Measurements from ENCODE around the gene STUM. TPM values are rescaled to one million over a fixed set of nuclear protein-coding genes. Genes with fewer than 3 reads are reported as not detected.
"Not testable (repeated sequence)": the region's sequence is repeated elsewhere in the genome, so short reads cannot be mapped to it uniquely, and the experiment has no call there.

Gene STUM
- total RNA-seq, 1 donor from 2014 or later: 0.49 TPM

DNA sequence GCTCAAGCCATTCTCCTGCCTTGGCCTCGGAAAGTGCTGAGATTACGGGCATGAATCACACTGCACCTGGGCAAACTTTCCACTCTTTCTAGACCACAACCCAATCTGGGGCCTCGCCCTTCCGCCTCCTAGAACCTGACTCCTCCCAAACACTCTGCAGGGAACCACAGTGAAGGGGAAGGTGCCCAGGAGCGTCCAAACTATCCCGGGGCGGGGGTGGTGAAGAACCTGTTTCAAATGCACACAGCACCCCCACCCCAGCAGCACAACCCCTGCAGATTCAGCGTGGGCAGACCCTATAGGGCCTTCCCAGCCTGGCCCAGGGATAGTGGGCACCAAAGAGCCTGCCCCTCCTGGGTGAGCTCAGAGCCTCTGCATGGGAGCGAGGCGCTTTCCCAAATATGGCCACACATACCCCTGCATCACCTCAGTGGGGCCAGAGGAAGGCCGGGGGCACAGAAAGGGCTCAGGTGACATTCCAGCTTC, 86.9 kb downstream of the STUM start:
- ATAC-seq: no peak
- H3K36me3 ChIP-seq: peaks cover 57% of the 10 kb centered on the region

DNA sequence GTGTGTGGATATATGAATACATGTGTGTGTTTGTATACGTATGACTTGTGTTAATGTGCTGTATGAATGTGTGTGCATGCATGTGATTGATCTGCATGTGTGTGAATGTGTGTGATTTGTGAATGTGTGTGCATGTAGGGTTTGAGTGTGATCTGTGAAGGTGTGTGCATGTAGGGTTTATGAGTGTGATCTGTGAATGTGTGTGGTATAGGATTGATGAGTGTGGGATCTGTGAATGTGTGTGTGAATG, 88.2 kb downstream of the STUM start:
- ATAC-seq (no peak), DNase-seq (no peak)
- H3K36me3 ChIP-seq: peaks cover 66% of the 10 kb centered on the region
- no peak overlapping the region for H3K4me3 ChIP-seq
- TF ChIP-seq, protein P1, sequence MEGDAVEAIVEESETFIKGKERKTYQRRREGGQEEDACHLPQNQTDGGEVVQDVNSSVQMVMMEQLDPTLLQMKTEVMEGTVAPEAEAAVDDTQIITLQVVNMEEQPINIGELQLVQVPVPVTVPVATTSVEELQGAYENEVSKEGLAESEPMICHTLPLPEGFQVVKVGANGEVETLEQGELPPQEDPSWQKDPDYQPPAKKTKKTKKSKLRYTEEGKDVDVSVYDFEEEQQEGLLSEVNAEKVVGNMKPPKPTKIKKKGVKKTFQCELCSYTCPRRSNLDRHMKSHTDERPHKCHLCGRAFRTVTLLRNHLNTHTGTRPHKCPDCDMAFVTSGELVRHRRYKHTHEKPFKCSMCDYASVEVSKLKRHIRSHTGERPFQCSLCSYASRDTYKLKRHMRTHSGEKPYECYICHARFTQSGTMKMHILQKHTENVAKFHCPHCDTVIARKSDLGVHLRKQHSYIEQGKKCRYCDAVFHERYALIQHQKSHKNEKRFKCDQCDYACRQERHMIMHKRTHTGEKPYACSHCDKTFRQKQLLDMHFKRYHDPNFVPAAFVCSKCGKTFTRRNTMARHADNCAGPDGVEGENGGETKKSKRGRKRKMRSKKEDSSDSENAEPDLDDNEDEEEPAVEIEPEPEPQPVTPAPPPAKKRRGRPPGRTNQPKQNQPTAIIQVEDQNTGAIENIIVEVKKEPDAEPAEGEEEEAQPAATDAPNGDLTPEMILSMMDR (IDR thresholded peaks at IDR 0.05): no peak
- no peaks in the 10 kb centered on the region for H3K9me3 ChIP-seq
- H3K27me3 ChIP-seq: no peaks in the 10 kb centered on the region
- intact Hi-C loops (cut with DNase I): loop anchor here (5.0 to 10.0 kb wide), 2 partner anchors 98 to 191 kb away; partner anchors contain the start of gene ITPKB
- no peak overlapping the region for H3K27ac ChIP-seq
- H3K4me1 ChIP-seq: peaks cover 12% of the 10 kb centered on the region

More for the DNA sequence above, 86.9 kb downstream of the STUM start:
- Histone ChIP-seq H3K9me3 (no peaks in the 10 kb centered on the region), H3K4me3 (no peak overlapping the region), H3K4me1 (peaks cover 12% of the 10 kb centered on the region), H3K27me3 (no peaks in the 10 kb centered on the region), H3K27ac (no peak overlapping the region)
- peak; percentile 53 for DNase-seq
- TF ChIP-seq, protein P1 (IDR thresholded peaks at IDR 0.05): no peak
- intact Hi-C loops (cut with DNase I): loop anchor here (5.0 to 10.0 kb wide), 2 partner anchors 99 to 192 kb away; partner anchors contain the start of gene ITPKB

DNA sequence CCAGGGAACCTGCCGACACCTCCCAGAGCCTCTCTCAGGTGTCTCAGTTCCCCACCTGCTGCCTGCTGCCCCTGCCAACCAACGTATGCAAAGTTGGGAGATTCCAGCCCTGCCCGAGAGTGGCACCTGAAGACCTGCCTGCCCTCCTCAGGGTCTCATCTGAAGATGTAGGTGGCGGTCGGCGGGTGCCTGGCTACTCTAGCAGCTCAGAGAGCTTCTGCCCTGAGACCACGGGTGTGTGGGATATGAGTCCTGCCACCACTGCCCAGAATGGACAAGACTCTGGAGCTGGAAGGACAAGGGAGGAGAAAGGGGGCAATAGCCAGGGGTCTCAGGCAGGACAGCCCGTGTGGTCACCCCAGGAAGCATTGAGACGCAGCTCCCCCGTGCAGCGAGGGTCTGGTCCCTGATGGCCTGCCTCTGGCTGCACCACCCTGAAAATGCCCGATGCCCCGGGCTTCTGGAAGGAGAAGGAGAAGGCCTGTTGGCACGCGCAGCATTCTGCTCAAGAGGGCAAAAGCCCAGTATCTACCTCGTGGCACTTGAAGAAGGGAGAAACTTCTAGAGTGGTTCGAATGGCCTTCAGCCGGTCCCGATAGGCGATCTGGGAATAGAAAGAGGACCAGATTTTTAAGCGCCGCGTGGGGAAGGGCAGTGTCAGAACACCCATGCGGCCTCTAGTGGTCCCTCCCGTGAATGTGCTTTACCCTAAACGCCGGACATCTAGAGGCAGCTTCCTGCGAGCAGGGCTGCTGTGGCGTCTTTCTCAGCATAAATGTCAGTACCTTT, 88.8 kb downstream of the STUM start:
- TF ChIP-seq, protein P1 (IDR thresholded peaks at IDR 0.05): peak; percentile 36
- Histone ChIP-seq H3K27me3 (no peaks in the 10 kb centered on the region), H3K4me3 (no peak overlapping the region), H3K4me1 (peaks cover 12% of the 10 kb centered on the region), H3K9me3 (no peaks in the 10 kb centered on the region), H3K36me3 (peaks cover 67% of the 10 kb centered on the region), H3K27ac (no peak overlapping the region)
- ATAC-seq (no peak), DNase-seq (peak; percentile 54)
- intact Hi-C loops (cut with DNase I): loop anchor here (5.0 to 10.0 kb wide), 2 partner anchors 97 to 190 kb away; partner anchors contain the start of gene ITPKB

DNA sequence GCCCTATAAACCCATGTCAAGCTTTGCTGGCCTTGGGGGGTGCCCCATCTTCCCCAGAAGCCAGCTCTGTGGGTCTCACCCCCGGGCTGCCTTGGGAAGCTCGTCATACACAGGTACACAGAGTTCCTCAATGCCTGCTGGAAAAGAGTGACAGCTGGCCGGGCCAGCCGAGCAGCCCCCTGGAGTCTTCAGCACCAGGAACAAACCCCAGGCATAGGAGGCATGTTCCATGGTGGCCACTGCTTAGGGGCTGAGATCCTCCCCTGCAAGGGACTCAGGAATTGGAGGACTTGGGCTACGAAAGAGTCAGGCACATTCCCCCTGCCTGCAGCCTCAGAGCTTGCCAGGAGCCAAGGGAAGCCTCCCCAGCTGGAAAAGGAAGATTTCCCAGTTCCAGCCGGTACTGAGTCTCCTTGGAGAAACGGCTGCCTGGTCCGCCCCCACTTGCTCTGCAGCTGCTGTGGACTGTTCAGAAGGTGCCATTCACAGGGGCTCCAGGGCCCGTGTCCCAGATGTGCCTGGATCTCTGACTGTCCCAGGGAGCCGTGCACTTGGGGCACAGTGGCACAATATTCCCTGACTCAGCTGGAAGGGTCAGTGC, 89.5 kb downstream of the STUM start:
- H3K27me3 ChIP-seq: no peaks in the 10 kb centered on the region
- H3K9me3 ChIP-seq: no peaks in the 10 kb centered on the region
- no peak overlapping the region for H3K4me3 ChIP-seq
- peaks cover 68% of the 10 kb centered on the region for H3K36me3 ChIP-seq
- peaks cover 12% of the 10 kb centered on the region for H3K4me1 ChIP-seq
- intact Hi-C loops (cut with DNase I): loop anchor here (5.0 to 10.0 kb wide), 2 partner anchors 97 to 189 kb away; partner anchors contain the start of gene ITPKB
- TF ChIP-seq, protein P1 (IDR thresholded peaks at IDR 0.05): no peak
- H3K27ac ChIP-seq: no peak overlapping the region
- peak; percentile 51 for DNase-seq
- no peak for ATAC-seq

DNA sequence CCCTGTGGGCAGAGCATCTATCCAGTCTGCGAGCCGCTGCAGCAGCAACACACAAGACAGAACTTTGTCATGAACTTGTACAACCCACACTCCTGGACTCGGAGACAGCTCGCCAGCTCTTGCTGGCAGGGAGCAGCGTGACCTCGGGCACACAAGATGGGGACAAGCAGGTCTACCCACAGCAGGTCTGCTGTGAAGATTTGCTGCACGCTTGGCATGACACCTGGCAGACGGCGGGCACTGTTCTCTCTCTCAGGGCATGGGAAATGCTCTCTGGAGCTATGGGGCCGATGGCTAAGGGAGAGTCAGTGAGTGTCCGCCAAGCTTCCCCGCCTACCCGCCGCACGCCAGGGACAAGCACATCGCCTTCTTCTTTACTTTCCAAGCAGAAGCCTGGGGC, 90.0 kb downstream of the STUM start:
- Histone ChIP-seq H3K4me1 (peaks cover 11% of the 10 kb centered on the region), H3K4me3 (no peak overlapping the region), H3K9me3 (no peaks in the 10 kb centered on the region), H3K36me3 (peaks cover 68% of the 10 kb centered on the region), H3K27me3 (no peaks in the 10 kb centered on the region), H3K27ac (no peak overlapping the region)
- no peak for ATAC-seq
- intact Hi-C loops (cut with DNase I): loop anchor here (5.0 to 10.0 kb wide), 2 partner anchors 96 to 189 kb away; partner anchors contain the start of gene ITPKB
- TF ChIP-seq, protein P1 (IDR thresholded peaks at IDR 0.05): no peak
- peak; percentile 49 for DNase-seq

DNA sequence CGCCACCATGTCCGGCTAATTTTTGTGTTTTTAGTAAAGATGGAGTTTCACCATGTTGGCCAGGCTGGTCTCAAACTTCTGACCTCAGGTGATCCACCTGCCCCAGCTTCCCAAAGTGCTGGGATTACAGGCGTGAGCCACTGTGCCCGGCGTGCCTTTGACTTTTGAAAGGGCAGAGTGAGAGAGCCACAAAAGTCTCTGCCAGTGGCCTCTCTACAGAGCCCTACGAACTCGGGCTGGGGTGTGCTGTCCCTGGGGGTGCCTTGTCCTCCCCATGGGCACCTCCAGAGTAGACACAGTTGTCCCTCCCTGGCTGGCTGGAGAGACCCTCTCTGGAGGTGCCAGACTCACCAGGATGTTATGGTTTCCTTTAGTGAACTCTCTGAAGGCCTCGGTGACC, 90.6 kb downstream of the STUM start:
- ATAC-seq, H3K27me3 ChIP-seq, H3K4me3 ChIP-seq, H3K27ac ChIP-seq, H3K9me3 ChIP-seq, DNase-seq: not testable (repeated sequence)
- Histone ChIP-seq H3K36me3 (peaks cover 68% of the 10 kb centered on the region), H3K4me1 (peaks cover 11% of the 10 kb centered on the region)
- intact Hi-C loops (cut with DNase I): loop anchor here (5.0 to 10.0 kb wide), 2 partner anchors 96 to 188 kb away; partner anchors contain the start of gene ITPKB
